ENCODE measurements around the gene CCDC88A. TPM values are rescaled to one million over a fixed set of nuclear protein-coding genes. Genes with fewer than 3 reads are reported as not detected.
A peak's percentile ranks its signal among the peaks of the same experiment; 100 is the strongest.
"Not testable (repeated sequence)": the region's sequence is repeated elsewhere in the genome, so short reads cannot be mapped to it uniquely, and the experiment has no call there.

The CCDC88A gene
- total RNA-seq, 1 experiment from 2014 or later: 12.3 TPM

DNA sequence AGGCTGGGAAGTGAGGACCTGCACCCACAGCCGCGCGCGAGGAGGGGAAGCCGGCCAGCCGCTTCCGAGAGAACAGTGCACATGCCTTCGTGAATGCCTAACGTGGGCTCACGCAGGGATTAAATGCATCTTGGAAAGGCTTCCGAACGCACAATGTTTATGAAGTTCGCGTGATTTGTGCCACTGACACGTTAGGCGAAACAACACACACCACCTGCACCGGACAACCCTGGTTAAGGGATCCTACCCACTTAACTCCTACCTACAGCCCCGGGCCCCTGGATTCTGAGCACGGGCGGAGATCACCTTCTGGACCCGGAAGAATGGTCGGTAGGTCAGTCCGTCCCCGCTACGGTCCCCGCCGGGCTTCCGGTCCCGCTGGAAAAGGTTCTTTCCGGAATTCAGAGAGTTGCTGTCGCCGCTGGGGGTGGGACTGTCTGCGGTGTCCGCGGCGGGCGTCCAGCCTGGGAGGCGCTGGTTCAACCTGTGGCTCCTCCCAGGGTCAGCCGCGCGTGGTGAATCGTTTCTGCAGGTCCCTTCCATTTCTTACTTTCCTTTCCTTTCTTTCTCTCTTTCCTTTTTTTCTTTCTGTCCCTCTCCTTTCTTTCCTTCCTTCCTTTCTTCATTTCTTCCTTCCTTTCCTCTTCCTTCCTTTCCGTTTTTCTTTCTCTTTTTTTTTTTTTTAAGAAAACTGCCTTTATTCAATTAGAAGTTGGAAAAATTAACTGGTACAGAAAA is 150.6 kb downstream of the CCDC88A start, which contains the start of gene MTIF2:
TSS of gene MTIF2 (minus strand) at position 325 of the 738 bp plus-strand sequence. CDS start 5,373 bp downstream, outside the sequence.
- ChIA-PET CTCF (no interaction called here), POLR2A (ENCODE audit: unreplicated experiment) (interaction anchor here (0.6 kb wide), 1 partner anchor 122 kb away, joined by 5 read pairs; no protein-coding TSS in a partner anchor)
- BruUV-seq (replicated peaks): TSS peak; percentile 81
- Histone ChIP-seq H3K4me2 (peak within 1 kb of the TSS; percentile 92), H3F3A (ENCODE audit: insufficient read depth, low read depth) (peaks cover 24% of the 10 kb centered on the region), H3K36me3 (ENCODE audit: low read depth) (peaks cover 10% of the 10 kb centered on the region; the same call in 1 of the 2 replicates), H3K9me2 (ENCODE audit: insufficient read depth) (no peaks in the 10 kb centered on the region), H3K79me2 (ENCODE audit: low read depth) (peaks cover 21% of the 10 kb centered on the region), H4K20me1 (ENCODE audit: insufficient read depth) (no peaks in the 10 kb centered on the region), H2AFZ (peak within 1 kb of the TSS; percentile 95), H3K4me1 (replicated peaks; ENCODE audit: insufficient read depth) (peaks cover 14% of the 10 kb centered on the region), H3K9me3 (ENCODE audit: insufficient read depth, low read depth) (no peaks in the 10 kb centered on the region), H3K27ac (peak within 1 kb of the TSS; percentile 64), H3K4me3 (peak within 1 kb of the TSS; percentile 85), H3K27me3 (ENCODE audit: insufficient read depth, low read depth) (no peaks in the 10 kb centered on the region)
- DNase-seq: peak; percentile 93 to 98
- intact Hi-C loops (cut with micrococcal nuclease; ENCODE audit: unreplicated experiment): loop anchor here (1.0 to 10.0 kb wide), 7 partner anchors 13 to 866 kb away; partner anchors contain the start of genes CFAP36, CLHC1, PPP4R3B and RPS27A
- TF ChIP-seq CTCF (conservative IDR thresholded peaks at IDR 0.05): no peak
- no peak for TF ChIP-seq EZH2 (IDR thresholded peaks at IDR 0.05; ENCODE audit: low read depth)

GRCh38 chr2:55268288-55268906 is 151.3 kb downstream of the CCDC88A start:
- TF ChIP-seq EZH2 (IDR thresholded peaks at IDR 0.05; ENCODE audit: low read depth) (no peak), CTCF (conservative IDR thresholded peaks at IDR 0.05) (no peak)
- Histone ChIP-seq H3K9me3 (ENCODE audit: insufficient read depth, low read depth) (no peaks in the 10 kb centered on the region), H3K27me3 (ENCODE audit: insufficient read depth, low read depth) (no peaks in the 10 kb centered on the region), H3K36me3 (ENCODE audit: low read depth) (peaks cover 10% of the 10 kb centered on the region; the same call in 1 of the 2 replicates), H4K20me1 (ENCODE audit: insufficient read depth) (no peaks in the 10 kb centered on the region), H3F3A (ENCODE audit: insufficient read depth, low read depth) (peaks cover 28% of the 10 kb centered on the region), H2AFZ (peak overlapping the region; percentile 95), H3K9me2 (ENCODE audit: insufficient read depth) (no peaks in the 10 kb centered on the region), H3K4me3 (peak overlapping the region; percentile 85), H3K79me2 (ENCODE audit: low read depth) (peaks cover 21% of the 10 kb centered on the region), H3K27ac (peak overlapping the region; percentile 64), H3K4me2 (peak overlapping the region; percentile 92), H3K4me1 (replicated peaks; ENCODE audit: insufficient read depth) (peaks cover 14% of the 10 kb centered on the region)
- CTCF ChIA-PET: no interaction called here
- intact Hi-C loops (cut with micrococcal nuclease; ENCODE audit: unreplicated experiment): loop anchor here (2.0 to 10.0 kb wide), 4 partner anchors 156 to 866 kb away; partner anchors contain the start of genes CFAP36 and PPP4R3B
- DNase-seq: no peak
- POLR2A ChIA-PET (ENCODE audit: unreplicated experiment): interaction anchor here (0.5 to 0.6 kb wide), 2 partner anchors 9 to 12 kb away, joined by 4 to 7 read pairs; no protein-coding TSS in a partner anchor
- BruUV-seq (replicated peaks): no TSS peak

GRCh38 chr2:55259586-55259985 is 160.1 kb downstream of the CCDC88A start:
- H3K27me3 ChIP-seq (ENCODE audit: insufficient read depth, low read depth); DNase-seq; BruUV-seq (replicated peaks); H3K4me3 ChIP-seq; H3K27ac ChIP-seq; H3K4me1 ChIP-seq (replicated peaks; ENCODE audit: insufficient read depth); H3K9me3 ChIP-seq (ENCODE audit: insufficient read depth, low read depth); H3K79me2 ChIP-seq (ENCODE audit: low read depth); H2AFZ ChIP-seq; CTCF ChIA-PET; H3K9me2 ChIP-seq (ENCODE audit: insufficient read depth); intact Hi-C loops (cut with micrococcal nuclease; ENCODE audit: unreplicated experiment); H3K4me2 ChIP-seq; H4K20me1 ChIP-seq (ENCODE audit: insufficient read depth): not testable (repeated sequence)
- H3F3A ChIP-seq (ENCODE audit: insufficient read depth, low read depth): peaks cover 15% of the 10 kb centered on the region
- POLR2A ChIA-PET (ENCODE audit: unreplicated experiment): interaction anchor here (0.6 kb wide), 1 partner anchor 9 kb away, joined by 7 read pairs; no protein-coding TSS in a partner anchor
- peaks cover 11% of the 10 kb centered on the region; the same call in 1 of the 2 replicates for H3K36me3 ChIP-seq (ENCODE audit: low read depth)
